ENCODE measurements around the gene PTX3.

Gene PTX3

DNA sequence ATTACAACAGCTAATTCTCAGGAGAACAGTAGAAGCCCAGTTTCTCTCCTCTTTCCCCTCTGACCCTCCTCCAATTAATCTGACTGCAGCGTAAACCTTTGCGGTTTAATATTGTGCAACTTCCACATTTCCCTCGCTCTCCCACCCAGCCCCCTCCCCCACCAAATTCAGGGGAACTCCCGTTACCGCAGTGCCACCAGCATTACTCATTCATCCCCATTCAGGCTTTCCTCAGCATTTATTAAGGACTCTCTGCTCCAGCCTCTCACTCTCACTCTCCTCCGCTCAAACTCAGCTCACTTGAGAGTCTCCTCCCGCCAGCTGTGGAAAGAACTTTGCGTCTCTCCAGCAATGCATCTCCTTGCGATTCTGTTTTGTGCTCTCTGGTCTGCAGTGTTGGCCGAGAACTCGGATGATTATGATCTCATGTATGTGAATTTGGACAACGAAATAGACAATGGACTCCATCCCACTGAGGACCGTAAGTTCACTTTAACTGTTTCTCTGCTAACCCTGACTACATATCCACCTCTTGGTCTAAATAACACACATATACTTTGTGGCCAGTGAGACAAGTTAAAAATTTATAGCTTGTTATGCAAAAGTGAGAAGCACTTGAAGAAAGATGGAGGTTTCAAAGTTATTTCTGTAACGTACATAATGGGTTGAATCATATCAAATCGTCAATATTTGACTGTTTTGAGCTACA, at the start of gene PTX3:
Gene PTX3 (plus strand): TSS at position 268 of the 709 bp plus-strand sequence. CDS start 84 bp downstream, at position 352.
- DNase-seq (ENCODE audit: low read depth in 2 of 2): no peak

GRCh38 chr3:157387708-157388435, 48.8 kb upstream of the PTX3 start:
- DNase-seq (ENCODE audit: low read depth in 2 of 2): no peak

DNA sequence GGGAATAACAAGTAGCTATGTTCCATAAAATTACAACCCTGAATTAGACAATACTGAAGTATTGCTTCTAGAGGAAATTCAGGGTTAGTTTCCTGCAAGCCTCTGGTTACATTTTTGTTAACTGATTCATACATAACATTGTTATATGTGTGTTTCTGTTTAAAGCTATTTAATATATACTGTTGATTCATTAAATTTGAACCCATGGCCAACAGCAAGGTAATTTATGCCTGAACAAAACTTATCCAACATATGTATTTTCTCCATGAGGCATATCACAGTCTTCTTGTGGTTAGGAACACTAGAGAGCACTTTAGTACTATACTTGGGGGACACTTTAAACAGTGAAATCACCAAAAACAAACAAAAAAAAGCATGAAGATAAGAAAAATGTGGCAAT, 47.7 kb upstream of the PTX3 start:
- DNase-seq (ENCODE audit: low read depth in 2 of 2): no peak

- no peak for DNase-seq (ENCODE audit: low read depth in 2 of 2)
Observed at GRCh38 chr3:157390713-157391515, 45.7 kb upstream of the PTX3 start.

DNA sequence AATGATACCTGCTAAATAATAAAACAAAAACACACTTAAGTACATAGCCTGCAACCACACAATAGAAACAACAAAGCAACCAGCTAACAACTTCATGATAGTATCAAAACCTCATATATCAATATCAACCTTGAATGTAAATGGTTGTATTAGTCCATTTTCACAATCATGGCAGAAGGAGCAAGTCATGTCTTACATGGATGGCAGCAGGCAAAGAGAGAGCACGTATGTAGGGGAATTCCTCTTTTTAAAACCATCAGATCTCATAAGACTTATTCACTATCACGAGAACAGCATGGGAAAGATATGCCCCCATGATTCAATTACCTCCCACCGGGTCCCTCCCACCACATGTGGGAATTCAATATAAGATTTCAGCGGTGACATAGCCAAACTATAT, 44.5 kb upstream of the PTX3 start:
- no peak for DNase-seq (ENCODE audit: low read depth in 2 of 2)

GRCh38 chr3:157393113-157393512, 43.5 kb upstream of the PTX3 start:
- no peak for DNase-seq (ENCODE audit: low read depth in 2 of 2)

DNA sequence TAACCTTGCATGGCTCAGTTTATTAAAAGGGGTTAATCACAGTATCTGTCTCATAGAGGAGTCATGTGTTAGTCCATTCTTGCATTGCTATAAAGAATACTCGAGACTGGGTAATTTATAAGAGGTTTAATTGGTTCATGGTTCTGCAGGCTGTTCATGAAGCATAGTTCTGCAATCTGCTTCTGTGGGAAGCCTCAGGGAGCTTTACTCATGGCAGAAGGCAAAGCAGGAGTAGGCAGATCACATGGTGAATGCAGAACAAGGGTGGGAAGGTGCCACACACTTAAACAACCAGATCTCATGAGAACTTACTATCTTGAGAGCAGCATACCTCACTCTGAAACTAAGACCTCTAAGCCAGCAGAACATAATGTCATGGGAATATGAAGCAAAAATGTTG, 42.2 kb upstream of the PTX3 start:
- no peak for DNase-seq (ENCODE audit: low read depth in 2 of 2)

- no peak for DNase-seq (ENCODE audit: low read depth in 2 of 2)
Observed at GRCh38 chr3:157398598-157398997, 38.1 kb upstream of the PTX3 start.

DNA sequence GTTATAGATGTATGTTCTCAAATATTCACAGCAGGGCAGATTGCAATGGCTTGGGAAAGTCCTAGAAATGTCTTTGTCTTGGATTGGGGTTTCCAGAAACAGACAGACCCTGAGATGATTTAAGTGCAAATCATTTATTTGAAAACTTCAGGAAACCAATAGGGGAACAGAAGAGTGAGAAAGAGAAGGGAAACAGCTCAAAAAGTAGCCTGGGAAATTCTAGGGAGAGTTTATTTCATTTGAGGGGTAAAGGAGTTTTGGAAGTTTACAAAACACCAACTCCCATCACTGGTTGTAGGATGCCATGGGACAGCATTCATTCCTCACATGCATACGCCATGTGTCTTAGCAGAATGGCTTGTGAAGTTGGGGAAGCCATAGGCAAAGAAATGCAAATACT, 32.3 kb upstream of the PTX3 start:
- DNase-seq (ENCODE audit: low read depth in 2 of 2): no peak

DNA sequence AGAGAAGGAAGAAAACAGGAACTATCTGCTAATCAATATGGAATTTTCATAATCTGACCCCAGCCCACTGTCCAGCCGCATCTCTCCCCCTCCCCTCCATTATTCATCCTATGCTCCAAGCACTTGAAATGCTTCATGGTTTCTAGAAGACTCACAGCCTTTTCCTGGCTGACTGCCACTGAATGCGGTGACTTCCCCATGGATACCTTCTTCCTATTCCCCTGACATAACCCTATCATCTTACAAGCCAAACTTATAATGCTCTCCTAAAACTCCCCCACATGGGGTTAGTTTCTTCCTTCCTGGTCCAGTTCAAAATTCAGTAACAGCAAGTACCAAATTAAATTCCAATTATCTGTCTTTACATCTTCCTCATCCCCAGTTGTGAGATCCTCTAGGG, 31.2 kb upstream of the PTX3 start:
- DNase-seq (ENCODE audit: low read depth in 2 of 2): no peak

DNA sequence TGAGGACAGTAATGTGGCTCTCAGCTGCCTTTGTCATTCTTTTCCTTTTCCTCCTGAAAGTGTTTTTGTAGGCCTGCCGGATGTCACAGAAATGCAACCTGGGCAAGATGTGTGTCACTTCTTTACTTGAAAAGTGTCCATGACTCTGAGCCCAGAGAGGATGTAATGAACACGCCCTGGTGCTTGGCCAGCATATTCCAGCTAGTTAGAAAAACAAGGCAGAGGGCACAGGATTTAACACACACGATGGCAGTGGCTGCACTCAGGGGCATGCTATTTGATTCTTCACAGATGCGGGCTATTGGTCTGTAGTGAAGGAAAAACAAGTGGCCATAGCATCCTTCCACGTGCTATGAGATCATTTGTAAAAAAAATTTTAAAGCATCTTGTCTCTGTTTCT, 30.3 kb upstream of the PTX3 start:
- no peak for DNase-seq (ENCODE audit: low read depth in 2 of 2)

GRCh38 chr3:157407769-157408168, 28.9 kb upstream of the PTX3 start:
- DNase-seq (ENCODE audit: low read depth in 2 of 2): no peak

GRCh38 chr3:157408499-157409149, 28.0 kb upstream of the PTX3 start:
- no peak for DNase-seq (ENCODE audit: low read depth in 2 of 2)

GRCh38 chr3:157409516-157409915, 27.1 kb upstream of the PTX3 start:
- DNase-seq (ENCODE audit: low read depth in 2 of 2): no peak

- DNase-seq (ENCODE audit: low read depth in 2 of 2): no peak
Observed at GRCh38 chr3:157410945-157411344, 25.7 kb upstream of the PTX3 start.

- no peak for DNase-seq (ENCODE audit: low read depth in 2 of 2)
Observed at GRCh38 chr3:157412323-157412855, 24.3 kb upstream of the PTX3 start.

GRCh38 chr3:157414861-157415260, 21.8 kb upstream of the PTX3 start:
- DNase-seq (ENCODE audit: low read depth in 2 of 2): no peak

DNA sequence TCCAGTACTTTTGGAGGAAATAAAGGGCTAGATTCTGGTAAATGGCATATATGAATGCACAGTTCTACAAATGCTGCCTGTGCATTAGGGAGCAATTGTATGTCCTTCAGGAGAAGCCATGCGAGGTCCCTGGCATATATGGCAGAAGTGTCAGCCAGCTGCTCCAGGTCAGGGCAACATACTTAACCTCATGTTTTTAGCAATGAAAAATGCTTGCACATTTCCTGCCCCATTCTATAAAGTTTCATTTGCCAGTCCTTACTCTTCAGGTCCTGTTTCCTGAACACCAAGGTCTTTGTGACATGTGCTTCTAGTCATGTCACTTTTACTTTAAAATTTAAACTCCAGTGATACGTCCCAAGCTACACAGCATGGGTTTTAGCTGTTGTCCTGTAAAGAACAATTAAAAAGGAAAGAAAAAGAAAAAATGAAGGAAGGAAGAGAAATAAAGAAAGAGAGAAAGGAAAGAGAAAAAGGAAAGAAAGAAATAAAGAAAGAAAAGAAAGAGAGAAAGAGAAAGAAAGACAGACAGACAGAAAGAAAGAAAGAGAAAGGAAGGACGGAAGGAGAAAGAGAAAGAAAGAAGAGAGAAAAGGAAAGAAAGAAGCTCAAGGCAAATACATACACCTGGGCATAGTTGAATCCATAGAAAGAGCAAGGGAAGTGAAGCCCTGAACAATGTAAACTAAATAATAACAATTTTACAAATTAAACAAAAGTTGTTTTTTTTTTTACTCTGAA, 20.1 kb upstream of the PTX3 start:
- DNase-seq (ENCODE audit: low read depth in 2 of 2): no peak

GRCh38 chr3:157417247-157417646, 19.4 kb upstream of the PTX3 start:
- no peak for DNase-seq (ENCODE audit: low read depth in 2 of 2)

DNA sequence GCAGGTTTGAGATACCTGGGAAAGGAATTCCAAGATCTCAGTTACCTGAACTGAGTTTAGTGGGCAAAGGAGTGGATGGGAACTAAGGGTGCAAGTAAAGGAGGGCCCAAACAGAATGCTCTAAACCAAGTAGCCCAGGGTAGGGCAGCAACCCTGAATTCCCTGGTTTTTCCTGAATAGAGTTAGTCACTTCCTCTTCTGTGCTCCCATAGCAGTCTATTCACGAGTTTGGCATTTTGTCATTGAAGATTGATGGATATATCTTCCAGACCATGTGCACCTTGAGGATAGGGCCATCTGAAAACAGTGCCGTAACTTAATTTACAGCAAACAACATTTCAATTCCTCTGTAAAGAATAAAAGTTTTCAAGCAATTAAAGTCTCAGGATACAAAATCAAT, 18.5 kb upstream of the PTX3 start:
- no peak for DNase-seq (ENCODE audit: low read depth in 2 of 2)

- no peak for DNase-seq (ENCODE audit: low read depth in 2 of 2)
Observed at GRCh38 chr3:157420606-157421130, 16.0 kb upstream of the PTX3 start.
